Measurements from ENCODE around the gene GABBR2.

Gene GABBR2

GRCh38 chr9:98634685-98635336 is 73.9 kb downstream of the GABBR2 start:
- DNase-seq (ENCODE audit: low spot score) = no peak

GRCh38 chr9:98632839-98633238 is 75.9 kb downstream of the GABBR2 start:
- DNase-seq (ENCODE audit: low spot score) = no peak

- DNase-seq (ENCODE audit: low spot score) = no peak
Measured at GRCh38 chr9:98627296-98627695, 81.4 kb downstream of the GABBR2 start.

- no peak for DNase-seq (ENCODE audit: low spot score)
Measured at GRCh38 chr9:98625728-98626127, 83.0 kb downstream of the GABBR2 start.

GRCh38 chr9:98619788-98620187 is 88.9 kb downstream of the GABBR2 start:
- no peak for DNase-seq (ENCODE audit: low spot score)

- no peak for DNase-seq (ENCODE audit: low spot score)
Measured at GRCh38 chr9:98615633-98616032, 93.1 kb downstream of the GABBR2 start.

- no peak for DNase-seq (ENCODE audit: low spot score)
Measured at GRCh38 chr9:98614941-98615340, 93.8 kb downstream of the GABBR2 start.

- DNase-seq (ENCODE audit: low spot score) = no peak
Measured at GRCh38 chr9:98612061-98612752, 96.5 kb downstream of the GABBR2 start.

- DNase-seq (ENCODE audit: low spot score) = no peak
Measured at GRCh38 chr9:98611319-98611718, 97.4 kb downstream of the GABBR2 start.

- no peak for DNase-seq (ENCODE audit: low spot score)
Measured at GRCh38 chr9:98610711-98611110, 98.0 kb downstream of the GABBR2 start.

GRCh38 chr9:98610211-98610610 is 98.5 kb downstream of the GABBR2 start:
- no peak for DNase-seq (ENCODE audit: low spot score)

GRCh38 chr9:98609646-98610045 is 99.1 kb downstream of the GABBR2 start:
- DNase-seq (ENCODE audit: low spot score) = no peak

- peak; percentile 17 for DNase-seq (ENCODE audit: low spot score)
Measured at GRCh38 chr9:98607787-98608186, 100.9 kb downstream of the GABBR2 start.

- DNase-seq (ENCODE audit: low spot score) = no peak
Measured at GRCh38 chr9:98607152-98607551, 101.6 kb downstream of the GABBR2 start.

GRCh38 chr9:98606730-98607129 is 102.0 kb downstream of the GABBR2 start:
- DNase-seq (ENCODE audit: low spot score) = no peak

GRCh38 chr9:98605116-98605515 is 103.6 kb downstream of the GABBR2 start:
- no peak for DNase-seq (ENCODE audit: low spot score)

- DNase-seq (ENCODE audit: low spot score) = no peak
Measured at GRCh38 chr9:98603821-98604383, 104.8 kb downstream of the GABBR2 start.

- DNase-seq (ENCODE audit: low spot score) = no peak
Measured at GRCh38 chr9:98602839-98603500, 105.8 kb downstream of the GABBR2 start.

GRCh38 chr9:98600631-98601030 is 108.1 kb downstream of the GABBR2 start:
- no peak for DNase-seq (ENCODE audit: low spot score)

- DNase-seq (ENCODE audit: low spot score) = no peak
Measured at GRCh38 chr9:98599566-98600216, 109.0 kb downstream of the GABBR2 start.

GRCh38 chr9:98598861-98599260 is 109.9 kb downstream of the GABBR2 start:
- DNase-seq (ENCODE audit: low spot score) = no peak

GRCh38 chr9:98597236-98597771 is 111.4 kb downstream of the GABBR2 start:
- no peak for DNase-seq (ENCODE audit: low spot score)
